Uterus (tissue), 4 donors: ENCODE measurements around the gene ADRM1. TPM values are rescaled to one million over a fixed set of nuclear protein-coding genes. Genes with fewer than 3 reads are reported as not detected.
A peak's percentile ranks its signal among the peaks of the same experiment; 100 is the strongest.

Source experiments
- DNase-seq, 2 donors: peaks; one replicate each; pipeline ENCODE4 v3.0.0-alpha.2; 2019 to 2020
- H3K27ac ChIP-seq, 2 donors: fragments of 200-600 bp; sonication (generic); 1 replicate in 1 of 2; 2 replicates in 1 of 2; pipeline ENCODE4 v1.5.1; 2016 to 2018
- H3K27me3 ChIP-seq, 2 donors: fragments of 200-600 bp; sonication (generic); one replicate each; pipeline ENCODE4 v1.5.1; 2018 to 2019; ENCODE audit warnings: control low read depth in 1 of 2
- H3K36me3 ChIP-seq, 2 donors: fragments of 200-600 bp; sonication (generic); one replicate each; pipeline ENCODE4 v1.5.1; 2019; ENCODE audit warnings: control low read depth in 1 of 2
- H3K4me1 ChIP-seq, 2 donors: fragments of 200-600 bp; sonication (generic); one replicate each; pipeline ENCODE4 v1.5.1; 2018 to 2019; ENCODE audit warnings: control low read depth in 1 of 2
- H3K4me3 ChIP-seq, 2 donors: fragments of 200-600 bp; sonication (generic); 1 replicate in 1 of 2; 2 replicates in 1 of 2; pipeline ENCODE4 v1.5.1; 2018 to 2019; ENCODE audit warnings: mild to moderate bottlenecking in 1 of 2
- H3K9me3 ChIP-seq, 2 donors: fragments of 200-600 bp; sonication (generic); one replicate each; pipeline ENCODE4 v1.5.1; 2019; ENCODE audit warnings: control low read depth in 1 of 2
- POLR2A ChIP-seq, 2 donors: fragments of 450-650 bp; IDR thresholded peaks; one replicate each; pipeline ENCODE4 v1.6.1; 2016; ENCODE audit warnings: antibody characterized with exemption in 2 of 2, mild to moderate bottlenecking in 1 of 2, moderate library complexity in 1 of 2
- intact Hi-C: fragments of 100-400 bp; cut with DNase I; formaldehyde crosslinking; loops from one replicate; pipeline ENCODE4 v1.15.1; 2023; ENCODE audit warnings: low total_unique reads
- total RNA-seq, 4 donors: library from RNA; depleted of rRNA in 3 of 4; stranded (reverse); fragments of >200 nt in 3 of 4; gene quantifications; one replicate each; pipeline versions ENCODE4 v1.1.0 to v1.2.4, GENCODE V29; 2014 to 2023
- TF ChIP-seq, protein P1 (sequence below), 4 experiments: fragments of 200-600 bp in 2 of 4; fragments of 450-650 bp in 2 of 4; sonication (generic) in 2 of 4; IDR thresholded peaks; one replicate each; pipeline ENCODE4 v1.5.1; 2016 to 2019; ENCODE audit warnings: antibody characterized with exemption in 4 of 4, mild to moderate bottlenecking in 2 of 4, moderate library complexity in 1 of 4
- donor health status: DM: yes; HTN: yes; CAD: no.

ADRM1 gene
- total RNA-seq, 4 donors from 2014 or later, result 42.9 to 82.7 (median 60.9) TPM

DNA sequence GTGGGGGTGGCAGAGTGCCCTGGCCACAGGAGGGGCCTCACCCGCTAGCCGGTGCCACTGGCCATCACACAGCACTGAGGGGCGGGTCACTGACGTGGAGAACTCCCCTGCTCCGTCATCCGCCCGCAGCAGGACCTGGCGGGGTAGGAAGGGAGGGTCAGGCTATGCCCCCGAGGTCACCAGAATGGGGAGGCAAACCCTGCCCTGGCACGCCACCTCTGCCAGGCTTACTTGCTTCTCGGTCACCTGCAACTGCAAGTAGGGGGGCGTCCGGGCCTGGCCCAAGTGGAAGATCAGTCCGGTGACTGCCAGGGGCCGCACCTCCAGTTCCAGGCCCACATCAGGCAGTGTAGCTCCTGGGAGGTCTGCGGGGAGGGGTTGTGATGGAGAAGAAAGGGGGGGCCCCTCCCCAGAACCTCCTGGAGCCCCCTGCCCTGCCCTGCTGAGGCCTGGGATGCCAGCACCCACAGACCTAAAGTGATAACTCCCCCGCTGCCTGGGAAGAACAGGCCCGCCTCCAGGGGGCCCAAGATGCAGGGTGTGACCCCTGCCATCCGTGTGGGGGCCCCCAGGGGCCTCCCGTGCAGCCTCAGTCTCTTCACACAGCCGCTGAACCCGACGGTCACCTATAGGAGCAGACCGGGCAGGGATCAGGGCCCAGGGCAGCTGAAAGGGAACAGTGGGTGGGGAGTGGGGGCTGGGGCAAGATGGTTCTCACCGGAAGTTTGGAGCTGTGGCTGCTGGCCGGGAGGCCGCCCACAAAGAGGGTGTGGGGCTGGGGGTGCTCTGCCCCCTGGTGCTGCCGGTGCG, 7.4 kb downstream of the ADRM1 start:
- Histone ChIP-seq H3K4me1 (no peaks in the 10 kb centered on the region), H3K27ac (peak overlapping the region in 1 of 2 donors; percentile 45), H3K36me3 (no peaks in the 10 kb centered on the region), H3K4me3 (no peak overlapping the region), H3K9me3 (no peaks in the 10 kb centered on the region), H3K27me3 (no peaks in the 10 kb centered on the region)
- TF ChIP-seq POLR2A (IDR thresholded peaks at IDR 0.05), result no peak
- TF ChIP-seq, protein P1, sequence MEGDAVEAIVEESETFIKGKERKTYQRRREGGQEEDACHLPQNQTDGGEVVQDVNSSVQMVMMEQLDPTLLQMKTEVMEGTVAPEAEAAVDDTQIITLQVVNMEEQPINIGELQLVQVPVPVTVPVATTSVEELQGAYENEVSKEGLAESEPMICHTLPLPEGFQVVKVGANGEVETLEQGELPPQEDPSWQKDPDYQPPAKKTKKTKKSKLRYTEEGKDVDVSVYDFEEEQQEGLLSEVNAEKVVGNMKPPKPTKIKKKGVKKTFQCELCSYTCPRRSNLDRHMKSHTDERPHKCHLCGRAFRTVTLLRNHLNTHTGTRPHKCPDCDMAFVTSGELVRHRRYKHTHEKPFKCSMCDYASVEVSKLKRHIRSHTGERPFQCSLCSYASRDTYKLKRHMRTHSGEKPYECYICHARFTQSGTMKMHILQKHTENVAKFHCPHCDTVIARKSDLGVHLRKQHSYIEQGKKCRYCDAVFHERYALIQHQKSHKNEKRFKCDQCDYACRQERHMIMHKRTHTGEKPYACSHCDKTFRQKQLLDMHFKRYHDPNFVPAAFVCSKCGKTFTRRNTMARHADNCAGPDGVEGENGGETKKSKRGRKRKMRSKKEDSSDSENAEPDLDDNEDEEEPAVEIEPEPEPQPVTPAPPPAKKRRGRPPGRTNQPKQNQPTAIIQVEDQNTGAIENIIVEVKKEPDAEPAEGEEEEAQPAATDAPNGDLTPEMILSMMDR (IDR thresholded peaks at IDR 0.05), result no peak
- no peak for DNase-seq
- intact Hi-C loops, result no loop called here

DNA sequence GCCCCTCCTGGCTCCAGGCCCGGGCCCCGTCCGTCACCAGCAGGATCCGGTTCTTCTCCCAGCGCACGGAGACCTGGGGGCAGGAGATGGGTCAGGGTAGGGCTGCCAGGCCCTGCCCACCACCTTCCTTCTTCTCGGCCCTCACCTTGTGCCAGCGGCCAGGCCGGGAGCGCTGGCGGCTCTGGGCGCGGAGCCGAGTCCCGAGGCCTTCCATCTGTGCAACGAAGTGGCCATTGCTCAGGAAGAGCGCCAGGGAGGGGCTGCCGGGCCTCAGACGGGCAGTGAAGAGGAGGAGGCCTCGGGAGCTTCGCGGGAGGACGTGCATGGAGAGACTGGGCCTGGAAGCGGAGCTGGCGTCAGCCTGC, 7.9 kb downstream of the ADRM1 start:
- H3K36me3 ChIP-seq, result no peaks in the 10 kb centered on the region
- H3K27ac ChIP-seq, result peak overlapping the region in 1 of 2 donors; percentile 45
- H3K9me3 ChIP-seq, result no peaks in the 10 kb centered on the region
- H3K4me1 ChIP-seq, result no peaks in the 10 kb centered on the region
- intact Hi-C loops, result no loop called here
- DNase-seq, result no peak
- H3K27me3 ChIP-seq, result no peaks in the 10 kb centered on the region
- no peak for TF ChIP-seq POLR2A (IDR thresholded peaks at IDR 0.05)
- TF ChIP-seq, protein P1 (IDR thresholded peaks at IDR 0.05), result no peak
- H3K4me3 ChIP-seq, result no peak overlapping the region

DNA sequence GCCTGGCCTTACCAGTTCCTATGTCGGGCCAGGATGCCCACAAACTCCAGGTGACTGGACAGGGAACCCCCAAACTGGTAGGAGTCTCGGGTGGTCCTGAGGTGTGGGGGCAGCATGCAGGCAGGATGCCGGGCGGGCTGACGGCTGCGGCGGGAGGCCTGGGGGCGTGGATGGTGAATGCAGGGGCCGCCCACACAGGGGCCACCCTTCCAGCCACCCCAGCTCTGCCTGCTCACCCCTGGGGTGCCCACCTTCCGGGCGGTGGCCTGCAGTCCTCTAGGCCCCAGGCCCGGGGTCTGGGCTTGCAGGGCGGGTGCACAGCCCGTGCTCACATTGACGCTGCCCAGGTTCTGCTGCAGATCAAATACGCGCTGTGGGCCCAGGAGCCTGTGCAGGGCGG, 8.4 kb downstream of the ADRM1 start:
- Histone ChIP-seq H3K9me3 (no peaks in the 10 kb centered on the region), H3K27me3 (no peaks in the 10 kb centered on the region), H3K4me3 (no peak overlapping the region), H3K4me1 (no peaks in the 10 kb centered on the region), H3K27ac (peak overlapping the region in 1 of 2 donors; percentile 45), H3K36me3 (no peaks in the 10 kb centered on the region)
- TF ChIP-seq, protein P1 (IDR thresholded peaks at IDR 0.05), result no peak
- no peak for TF ChIP-seq POLR2A (IDR thresholded peaks at IDR 0.05)
- intact Hi-C loops, result no loop called here
- no peak for DNase-seq

DNA sequence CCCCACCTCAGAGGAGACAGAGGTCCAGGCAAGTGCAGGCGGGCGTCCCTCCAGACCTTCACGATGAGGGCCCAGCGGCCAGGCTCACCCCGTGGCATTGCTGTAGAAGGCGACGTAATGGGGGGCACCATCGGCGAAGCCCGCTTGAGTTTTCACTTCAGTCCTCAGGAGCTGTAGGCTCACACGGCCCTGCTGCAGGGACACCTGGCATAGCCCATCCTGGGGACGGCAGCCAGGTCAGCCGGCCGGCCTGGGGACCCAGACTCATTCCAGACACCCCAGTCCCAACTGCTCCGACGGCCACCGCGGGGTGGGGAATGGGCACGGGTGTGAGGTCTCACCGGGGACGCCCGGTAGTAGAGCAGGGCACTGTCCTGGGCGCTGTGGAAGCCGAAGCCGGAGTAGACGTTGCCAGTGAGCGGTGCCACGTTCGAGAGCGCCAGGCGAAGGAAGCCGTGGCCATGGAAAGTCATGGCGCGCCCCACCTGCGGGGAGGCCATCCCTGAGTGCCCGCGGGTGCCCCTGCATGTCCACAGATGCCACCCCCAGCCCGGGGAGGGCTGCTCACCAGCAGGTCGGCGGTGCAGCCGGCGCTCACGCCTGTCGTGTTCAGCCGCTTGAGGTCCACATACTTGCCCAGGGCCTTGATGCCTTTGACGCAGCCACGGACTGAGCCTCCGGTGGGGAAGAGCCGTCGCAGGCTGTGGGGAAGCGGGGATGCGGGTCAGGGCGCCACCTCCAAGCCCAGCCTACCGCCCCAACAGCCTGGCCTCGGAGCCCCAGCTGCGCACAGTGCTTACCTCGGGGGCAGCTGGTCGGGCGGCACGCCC, 9.2 kb downstream of the ADRM1 start:
- H3K36me3 ChIP-seq, result no peaks in the 10 kb centered on the region
- no peak overlapping the region for H3K4me3 ChIP-seq
- intact Hi-C loops, result no loop called here
- no peaks in the 10 kb centered on the region for H3K9me3 ChIP-seq
- TF ChIP-seq, protein P1 (IDR thresholded peaks at IDR 0.05), result no peak
- TF ChIP-seq POLR2A (IDR thresholded peaks at IDR 0.05), result no peak
- H3K27ac ChIP-seq, result no peak overlapping the region
- no peaks in the 10 kb centered on the region for H3K27me3 ChIP-seq
- DNase-seq, result no peak
- H3K4me1 ChIP-seq, result no peaks in the 10 kb centered on the region

DNA sequence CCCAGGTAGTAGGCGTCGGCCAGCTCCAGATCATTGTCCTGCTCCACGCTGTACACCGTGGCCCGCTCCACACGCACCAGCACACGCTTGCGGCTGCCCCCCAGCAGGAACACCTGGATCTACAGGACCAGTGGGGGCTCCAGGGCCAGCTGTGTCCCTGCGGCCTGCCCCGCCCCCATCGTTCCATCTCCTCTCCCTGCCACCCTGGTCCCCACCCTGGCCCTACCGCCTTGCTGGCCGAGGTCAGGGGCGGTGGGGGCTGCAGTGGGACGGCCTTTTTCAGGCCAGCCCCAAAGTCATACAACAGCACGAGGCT, 9.8 kb downstream of the ADRM1 start:
- DNase-seq, result no peak
- Histone ChIP-seq H3K9me3 (no peaks in the 10 kb centered on the region), H3K4me3 (no peak overlapping the region), H3K27me3 (no peaks in the 10 kb centered on the region), H3K36me3 (no peaks in the 10 kb centered on the region), H3K27ac (no peak overlapping the region), H3K4me1 (no peaks in the 10 kb centered on the region)
- intact Hi-C loops, result no loop called here
- TF ChIP-seq, protein P1 (IDR thresholded peaks at IDR 0.05), result no peak
- no peak for TF ChIP-seq POLR2A (IDR thresholded peaks at IDR 0.05)
